Left ventricle myocardium inferior (tissue), 1 donor: ENCODE data around the gene SDHAF2. TPM values are rescaled to one million over a fixed set of nuclear protein-coding genes. Genes with fewer than 3 reads are reported as not detected.
A peak's percentile ranks its signal among the peaks of the same experiment; 100 is the strongest.

ENCODE experiments used
- DNase-seq: peaks from one replicate; pipeline ENCODE4 v3.0.0-alpha.2; 2020
- H3K27ac ChIP-seq: fragments of 200-600 bp; replicated peaks from 2 replicates; pipeline ENCODE4 v1.8.0; 2021
- H3K27me3 ChIP-seq: fragments of 200-600 bp; 2 replicates; pipeline ENCODE4 v1.8.0; 2021; ENCODE audit warnings: low read depth
- H3K36me3 ChIP-seq: fragments of 200-600 bp; 2 replicates; pipeline ENCODE4 v1.8.0; 2021
- H3K4me1 ChIP-seq: fragments of 200-600 bp; 2 replicates; pipeline ENCODE4 v1.8.0; 2021
- H3K4me3 ChIP-seq: fragments of 200-600 bp; 2 replicates; pipeline ENCODE4 v1.8.0; 2021; ENCODE audit warnings: mild to moderate bottlenecking, moderate library complexity
- H3K9me3 ChIP-seq: fragments of 200-600 bp; replicated peaks from 2 replicates; pipeline ENCODE4 v1.8.0; 2021
- CTCF ChIP-seq: fragments of 200-600 bp; IDR thresholded peaks from 2 replicates; pipeline ENCODE4 v1.8.0; 2021; ENCODE audit warnings: antibody characterized with exemption, mild to moderate bottlenecking, borderline replicate concordance
- intact Hi-C: fragments of 100-400 bp; cut with micrococcal nuclease; formaldehyde crosslinking; loops from one replicate; pipeline ENCODE4 v1.11.0; 2022
- total RNA-seq: library from RNA; stranded (reverse); fragmentation: NEBNext Ultra II Directional; extraction: Animal tissue kit (Norgen Biotek cat#: 25700); gene quantifications from one replicate; pipeline ENCODE4 v1.2.1, GENCODE V29; 2021
- donor health status: DM: no; HTN: yes; CAD: no; lungs with severe emphysema.

SDHAF2 gene
- total RNA-seq, 1 donor from 2014 or later = 38.1 TPM

GRCh38 chr11:61481806-61482205, 51.9 kb downstream of the SDHAF2 start:
- intact Hi-C loops = no loop called here
- peaks cover 10% of the 10 kb centered on the region for H3K36me3 ChIP-seq
- no peak for TF ChIP-seq CTCF
- peaks cover 35% of the 10 kb centered on the region for H3K4me1 ChIP-seq
- no peak for DNase-seq
- H3K4me3 ChIP-seq = no peak overlapping the region
- H3K27me3 ChIP-seq = peaks cover 4% of the 10 kb centered on the region
- H3K27ac ChIP-seq = peak overlapping the region; percentile 40
- H3K9me3 ChIP-seq = no peaks in the 10 kb centered on the region

GRCh38 chr11:61482513-61482912, 52.6 kb downstream of the SDHAF2 start:
- TF ChIP-seq CTCF = peak; percentile 52
- intact Hi-C loops = no loop called here
- Histone ChIP-seq H3K4me3 (no peak overlapping the region), H3K4me1 (peaks cover 28% of the 10 kb centered on the region), H3K36me3 (peaks cover 12% of the 10 kb centered on the region), H3K27me3 (peaks cover 4% of the 10 kb centered on the region), H3K9me3 (no peaks in the 10 kb centered on the region), H3K27ac (peak overlapping the region; percentile 40)
- no peak for DNase-seq

GRCh38 chr11:61484541-61484940, 54.6 kb downstream of the SDHAF2 start:
- Histone ChIP-seq H3K9me3 (no peaks in the 10 kb centered on the region), H3K4me1 (peaks cover 34% of the 10 kb centered on the region), H3K4me3 (no peak overlapping the region), H3K36me3 (peaks cover 15% of the 10 kb centered on the region), H3K27me3 (no peaks in the 10 kb centered on the region), H3K27ac (no peak overlapping the region)
- intact Hi-C loops = no loop called here
- DNase-seq = no peak
- TF ChIP-seq CTCF = no peak

GRCh38 chr11:61485080-61485479, 55.2 kb downstream of the SDHAF2 start:
- Histone ChIP-seq H3K27ac (no peak overlapping the region), H3K27me3 (no peaks in the 10 kb centered on the region), H3K4me3 (no peak overlapping the region), H3K4me1 (peaks cover 40% of the 10 kb centered on the region), H3K36me3 (peaks cover 15% of the 10 kb centered on the region), H3K9me3 (no peaks in the 10 kb centered on the region)
- no peak for DNase-seq
- intact Hi-C loops = no loop called here
- no peak for TF ChIP-seq CTCF

- H3K4me3 ChIP-seq = no peak overlapping the region
- H3K27ac ChIP-seq = no peak overlapping the region
- no peak for TF ChIP-seq CTCF
- intact Hi-C loops = no loop called here
- DNase-seq = no peak
- H3K36me3 ChIP-seq = peaks cover 15% of the 10 kb centered on the region
- H3K27me3 ChIP-seq = no peaks in the 10 kb centered on the region
- H3K9me3 ChIP-seq = no peaks in the 10 kb centered on the region
- peaks cover 46% of the 10 kb centered on the region for H3K4me1 ChIP-seq
Observed at GRCh38 chr11:61486011-61486620, 56.2 kb downstream of the SDHAF2 start.
